ENCODE results near the gene HPSE. TPM values are rescaled to one million over a fixed set of nuclear protein-coding genes. Genes with fewer than 3 reads are reported as not detected.

The HPSE gene
- total RNA-seq: 0.56 and 0.58 TPM in 2 replicates

GRCh38 chr4:83334425-83335241 lies at the start of gene HPSE:
TSS of gene HPSE (minus strand) at chr4:83334848. CDS start at chr4:83334782, 66 bp downstream.

DNA sequence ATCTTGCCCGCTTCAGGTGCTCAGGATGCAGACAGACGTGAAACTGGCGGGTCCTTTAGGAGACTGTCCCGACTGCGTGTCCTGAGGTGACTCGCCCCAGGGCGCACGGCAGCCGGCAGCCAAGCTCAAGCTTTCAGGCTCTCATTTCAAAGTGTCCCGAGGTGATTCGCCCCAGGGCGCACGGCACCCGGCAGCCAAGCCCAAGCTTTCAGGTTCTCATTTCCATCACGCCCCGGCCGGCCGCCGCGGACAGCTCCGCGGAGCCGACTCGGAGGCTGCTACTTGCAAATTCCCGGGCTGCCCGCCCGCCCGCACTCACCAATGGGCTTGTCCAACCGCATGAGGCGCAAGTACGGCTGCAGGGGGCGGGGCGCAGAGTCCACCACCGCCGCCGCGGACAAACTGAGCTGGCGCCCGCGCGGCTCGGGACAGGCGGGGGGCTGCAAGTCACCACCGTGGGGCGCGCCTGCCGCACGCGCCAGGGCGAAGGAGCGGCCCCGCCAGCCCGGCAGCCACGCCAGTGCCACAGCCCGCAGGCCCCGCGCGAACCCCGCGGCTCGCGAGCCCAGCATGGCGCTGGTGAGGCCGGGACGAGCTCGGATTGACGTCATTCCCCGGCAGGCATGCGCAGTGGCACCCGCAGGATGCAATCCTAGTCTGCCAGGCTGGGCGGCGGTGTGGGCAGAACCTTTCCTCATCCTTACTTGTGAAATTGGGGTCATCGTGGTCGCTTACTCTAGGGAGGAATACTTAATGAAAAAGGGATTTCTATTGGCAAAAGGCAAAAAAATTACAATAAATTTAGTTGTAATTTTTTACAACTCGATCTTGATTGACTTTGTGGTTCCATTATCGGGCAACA lies 50.2 kb downstream of the HPSE start, which contains the start of gene COQ2:
Gene COQ2, minus strand, starts transcription at position 606 of the 862 bp plus-strand sequence. Its CDS starts 34 bp downstream, at position 572.

Other genes with a start within 250 kb of the HPSE start
- 0.28 and 0.38 TPM in 2 replicates for gene PLAC8, start 220.1 kb downstream of the HPSE start, total RNA-seq
- gene COQ2, start 50.0 kb downstream of the HPSE start, total RNA-seq: 8.7 and 21.9 TPM in 2 replicates
- gene HELQ, start 121.0 kb upstream of the HPSE start, total RNA-seq: 12.8 and 16.1 TPM in 2 replicates
- gene MRPS18C, start 121.2 kb upstream of the HPSE start, total RNA-seq: 19.2 and 22.4 TPM in 2 replicates
- gene ABRAXAS1, start 150.3 kb upstream of the HPSE start, total RNA-seq: 9.2 and 14.1 TPM in 2 replicates
- gene GPAT3, start 201.3 kb upstream of the HPSE start, total RNA-seq: 7.6 and 17.8 TPM in 2 replicates

Measured in regular cardiac myocyte (primary cell).